Activated T-cell treated with anti-CD3 and anti-CD28 coated beads for 24 hours (primary cell): Measurements from ENCODE around the gene NFAT5.
"Not testable (repeated sequence)": the region's sequence is repeated elsewhere in the genome, so short reads cannot be mapped to it uniquely, and the experiment has no call there.

Source experiments
- DNase-seq: peaks from one replicate; pipeline ENCODE4 v3.0.0-alpha.2; 2020; ENCODE audit warnings: low read depth

Gene NFAT5

DNA sequence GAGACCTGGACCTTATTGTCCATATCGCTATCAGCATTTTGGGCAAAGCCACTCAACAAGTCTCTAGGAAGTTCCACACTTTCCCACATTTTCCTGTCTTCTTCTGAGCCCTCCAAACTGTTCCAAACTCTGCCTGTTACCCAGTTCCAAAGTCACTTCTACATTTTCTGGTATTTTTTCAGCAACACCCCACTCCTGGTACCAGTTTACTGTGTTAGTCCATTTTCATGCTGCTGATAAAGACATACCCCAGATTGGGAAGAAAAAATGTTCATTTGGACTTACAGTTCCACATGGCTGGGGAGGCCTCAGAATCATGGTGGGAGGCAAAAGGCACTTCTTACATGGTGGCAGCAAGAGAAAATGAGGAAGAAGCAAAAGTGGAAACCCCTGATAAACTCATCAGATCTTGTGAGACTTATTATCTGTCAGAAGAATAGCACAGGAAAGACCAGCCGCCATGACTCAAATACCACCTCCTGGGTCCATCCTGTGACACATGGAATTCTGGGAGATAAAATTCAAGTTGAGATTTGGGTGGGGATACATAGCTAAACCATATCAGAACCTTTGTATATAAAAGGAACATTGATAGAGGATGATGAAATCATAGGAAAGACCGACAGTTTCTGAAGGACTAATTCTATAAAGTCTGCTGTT lies 71.6 kb downstream of the NFAT5 start:
- not testable (repeated sequence) for DNase-seq

DNA sequence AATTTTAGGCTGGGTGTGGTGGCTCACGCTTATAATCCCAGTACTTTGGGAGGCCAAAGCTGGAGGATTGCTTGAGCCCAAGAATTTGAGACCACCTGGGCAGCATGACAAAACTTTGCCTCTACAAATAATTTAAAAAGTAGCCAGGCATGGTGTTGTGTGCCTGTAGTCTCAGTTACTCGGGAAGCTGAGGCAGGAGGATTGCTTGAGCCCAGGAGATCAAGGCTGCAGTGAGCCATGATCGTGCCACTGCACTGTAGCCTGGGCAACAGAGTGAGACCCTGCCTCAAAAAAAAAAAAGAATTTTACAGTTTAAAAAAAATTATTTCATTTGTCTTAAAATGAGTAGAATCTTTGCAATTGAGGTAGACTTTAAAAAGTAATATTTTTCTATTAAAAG lies 78.2 kb downstream of the NFAT5 start:
- not testable (repeated sequence) for DNase-seq

- DNase-seq = no peak
These were observed 79.0 kb downstream of the NFAT5 start for GRCh38 chr16:69644790-69645189.

DNA sequence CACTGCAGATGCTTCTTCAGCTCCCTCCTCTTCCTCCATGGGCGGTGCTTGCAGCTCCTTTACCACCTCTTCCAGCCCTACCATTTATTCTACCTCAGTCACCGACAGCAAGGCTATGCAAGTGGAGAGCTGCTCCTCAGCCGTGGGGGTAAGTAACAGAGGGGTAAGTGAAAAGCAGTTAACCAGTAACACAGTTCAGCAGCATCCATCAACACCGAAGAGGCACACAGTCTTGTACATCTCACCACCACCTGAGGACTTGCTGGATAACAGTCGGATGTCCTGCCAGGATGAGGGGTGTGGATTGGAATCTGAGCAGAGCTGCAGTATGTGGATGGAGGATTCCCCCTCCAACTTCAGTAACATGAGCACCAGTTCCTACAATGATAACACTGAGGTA lies 81.3 kb downstream of the NFAT5 start:
- no peak for DNase-seq

DNA sequence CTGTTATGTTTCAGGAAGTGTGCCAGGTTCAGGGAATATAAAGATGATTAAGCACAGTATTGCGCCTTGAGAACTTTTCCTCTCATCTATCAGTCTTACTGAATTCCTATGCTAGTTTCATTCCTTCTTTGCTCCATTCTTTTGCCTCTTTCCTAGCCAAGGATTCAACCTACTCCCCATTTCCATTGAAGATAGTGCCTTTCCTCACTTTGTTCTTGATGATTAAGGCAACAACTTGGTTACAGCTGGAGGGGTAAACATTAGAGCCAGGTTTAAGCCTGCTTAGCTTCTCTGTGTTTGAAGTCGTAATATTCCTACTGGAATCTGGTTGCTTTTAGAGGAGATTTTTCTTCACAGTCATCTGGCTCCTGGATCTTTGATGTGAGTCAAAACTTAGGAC lies 85.5 kb downstream of the NFAT5 start:
- no peak for DNase-seq

GRCh38 chr16:69654280-69654931 lies 88.6 kb downstream of the NFAT5 start:
- DNase-seq = no peak

- no peak for DNase-seq
These were observed 94.4 kb downstream of the NFAT5 start for GRCh38 chr16:69660166-69660565.

GRCh38 chr16:69662901-69663300 lies 97.1 kb downstream of the NFAT5 start:
- DNase-seq = no peak

DNA sequence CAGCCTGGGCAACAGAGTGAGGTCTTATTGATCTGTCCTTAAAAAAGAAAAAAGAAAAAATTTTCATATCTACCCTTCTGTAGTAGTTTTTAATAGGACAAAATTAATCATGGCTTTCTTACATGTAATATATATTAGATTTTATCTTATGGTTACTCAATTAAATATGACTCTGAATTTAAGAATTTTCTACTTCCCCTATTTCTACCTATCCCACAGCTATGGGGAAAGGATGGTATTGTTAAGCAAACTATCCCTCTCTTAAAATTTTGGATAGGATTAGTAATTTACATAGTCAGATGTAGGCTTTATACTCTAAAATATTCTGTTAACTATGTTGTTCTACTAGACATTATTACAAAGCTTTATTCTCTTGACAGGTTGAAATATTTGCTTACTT lies 98.1 kb downstream of the NFAT5 start:
- DNase-seq = no peak

- no peak for DNase-seq
These were observed 103.8 kb downstream of the NFAT5 start for GRCh38 chr16:69669577-69669976.

DNA sequence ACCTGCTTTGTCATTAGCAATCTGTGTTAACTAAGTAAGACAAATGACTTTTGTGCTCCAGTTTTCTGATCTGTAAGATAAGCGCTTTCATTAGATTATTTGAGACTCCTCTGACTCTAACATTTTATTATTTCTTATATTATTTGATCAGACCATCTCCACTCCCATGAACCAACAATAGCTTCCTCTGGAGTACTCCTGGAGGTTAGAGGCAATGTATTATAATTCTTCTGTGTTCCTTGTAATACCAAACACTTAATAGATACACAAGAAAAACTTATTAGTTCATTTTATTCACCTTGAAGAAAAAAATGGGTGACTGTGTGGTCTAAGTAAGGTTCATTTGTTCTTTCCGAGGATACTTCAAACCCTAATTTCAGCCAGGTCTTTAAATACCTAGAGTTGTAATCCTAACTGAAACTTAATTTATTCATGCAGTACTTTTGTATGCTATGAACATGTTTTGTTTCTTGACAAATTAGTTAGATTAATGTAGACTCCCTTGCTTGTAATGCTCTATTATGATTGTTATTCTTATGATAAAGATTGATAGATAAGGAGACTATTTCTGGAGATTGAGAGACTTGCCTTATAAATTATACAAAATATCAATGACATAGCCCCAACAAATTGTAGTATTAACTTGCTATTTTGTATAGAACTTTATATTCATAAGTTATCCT lies 106.7 kb downstream of the NFAT5 start:
- no peak for DNase-seq

GRCh38 chr16:69672998-69673713 lies 107.4 kb downstream of the NFAT5 start:
- no peak for DNase-seq

DNA sequence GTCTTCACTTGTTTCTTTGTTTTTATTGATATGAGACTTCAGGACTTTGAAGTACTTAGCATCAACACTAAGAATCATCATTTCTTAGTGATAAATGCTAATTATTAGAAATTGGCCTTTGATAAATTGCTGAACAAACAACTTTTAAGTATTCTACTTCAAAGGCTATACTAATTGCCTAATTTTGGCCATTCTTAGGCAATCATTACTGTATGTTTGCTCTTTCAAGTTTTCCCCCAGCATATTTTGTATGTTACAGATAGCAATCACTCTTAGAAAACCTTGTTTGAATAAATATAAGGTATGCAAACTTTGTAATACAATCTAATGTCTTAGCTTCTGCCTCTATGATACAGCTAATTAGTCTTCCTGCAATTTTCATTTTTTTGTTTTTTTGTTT lies 114.6 kb downstream of the NFAT5 start:
- no peak for DNase-seq

DNA sequence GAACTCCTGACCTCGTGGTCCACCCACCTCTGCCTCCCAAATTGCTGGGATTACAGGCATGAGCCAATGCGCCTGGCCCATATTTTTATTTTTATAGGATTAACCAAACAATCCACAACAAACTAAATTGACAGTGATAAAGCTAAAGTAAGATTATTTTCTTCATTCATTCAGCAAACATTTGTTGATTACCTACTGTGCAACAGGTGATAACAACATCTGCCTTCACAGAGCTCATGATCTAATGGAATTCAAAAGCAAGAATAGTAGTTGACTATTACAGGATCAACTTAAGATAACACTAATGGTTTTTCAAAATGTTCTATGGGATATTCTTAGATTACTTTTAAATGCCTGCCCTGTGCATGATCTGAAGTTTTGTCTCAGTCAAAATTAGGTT lies 122.8 kb downstream of the NFAT5 start:
- no peak for DNase-seq

- DNase-seq = no peak
These were observed 126.5 kb downstream of the NFAT5 start for GRCh38 chr16:69691980-69692911.

DNA sequence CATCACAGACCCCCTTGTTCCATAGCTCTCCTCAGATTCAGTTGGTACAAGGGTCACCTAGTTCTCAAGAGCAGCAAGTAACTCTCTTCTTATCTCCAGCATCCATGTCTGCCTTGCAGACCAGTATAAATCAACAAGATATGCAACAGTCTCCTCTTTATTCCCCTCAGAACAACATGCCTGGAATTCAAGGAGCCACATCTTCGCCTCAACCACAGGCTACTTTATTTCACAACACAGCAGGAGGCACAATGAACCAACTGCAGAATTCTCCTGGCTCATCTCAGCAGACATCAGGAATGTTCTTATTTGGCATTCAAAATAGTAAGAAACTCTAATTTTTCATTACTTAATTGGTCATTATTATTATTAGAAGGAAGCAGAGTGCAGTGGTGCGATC lies 128.2 kb downstream of the NFAT5 start:
- no peak for DNase-seq

GRCh38 chr16:69698404-69698803 lies 132.6 kb downstream of the NFAT5 start:
- DNase-seq = no peak

- no peak for DNase-seq
These were observed 134.1 kb downstream of the NFAT5 start for GRCh38 chr16:69699915-69700314.

- DNase-seq = no peak
These were observed 135.7 kb downstream of the NFAT5 start for GRCh38 chr16:69701452-69701851.

- no peak for DNase-seq
These were observed 136.1 kb downstream of the NFAT5 start for GRCh38 chr16:69701866-69702265.

- no peak for DNase-seq
These were observed 137.9 kb downstream of the NFAT5 start for GRCh38 chr16:69703638-69704037.
